Hepatocyte (in vitro differentiated cells): Measurements from ENCODE around the gene BOD1. TPM values are rescaled to one million over a fixed set of nuclear protein-coding genes. Genes with fewer than 3 reads are reported as not detected.

Experiments used
- DNase-seq: peaks from one replicate; pipeline ENCODE4 v3.0.0-alpha.2; 2016; ENCODE audit warnings: low spot score
- H2AFZ ChIP-seq: fragments of 200-600 bp; sonication (generic); 2 replicates; pipeline ENCODE4 v1.6.0; 2016; ENCODE audit warnings: antibody characterized with exemption, mild to moderate bottlenecking
- H3K27ac ChIP-seq: fragments of 200-600 bp; sonication (generic); 2 replicates; pipeline ENCODE4 v1.5.1; 2016; ENCODE audit warnings: mild to moderate bottlenecking
- H3K27me3 ChIP-seq: fragments of 200-600 bp; sonication (generic); 2 replicates; pipeline ENCODE4 v1.6.1; 2016
- H3K36me3 ChIP-seq: fragments of 200-600 bp; sonication (generic); replicated peaks from 2 replicates; pipeline ENCODE4 v1.5.1; 2016; ENCODE audit warnings: low read depth; ENCODE audit not compliant: insufficient read depth
- H3K4me1 ChIP-seq: fragments of 200-600 bp; sonication (generic); 2 replicates; pipeline ENCODE4 v1.5.1; 2016; ENCODE audit warnings: mild to moderate bottlenecking, moderate library complexity; ENCODE audit not compliant: insufficient read depth
- H3K4me2 ChIP-seq: fragments of 200-600 bp; sonication (generic); 2 replicates; pipeline ENCODE4 v1.6.0; 2016
- H3K4me3 ChIP-seq: fragments of 200-600 bp; sonication (generic); 2 replicates; pipeline ENCODE4 v1.5.1; 2016; ENCODE audit warnings: mild to moderate bottlenecking
- H3K79me2 ChIP-seq: fragments of 200-600 bp; sonication (generic); 2 replicates; pipeline ENCODE4 v1.6.0; 2017; ENCODE audit warnings: mild to moderate bottlenecking
- H3K9me2 ChIP-seq: fragments of 200-600 bp; sonication (generic); replicated peaks from 2 replicates; pipeline ENCODE4 v1.6.0; 2017; ENCODE audit warnings: mild to moderate bottlenecking; ENCODE audit not compliant: insufficient read depth
- H3K9me3 ChIP-seq: fragments of 200-600 bp; sonication (generic); 2 replicates; pipeline ENCODE4 v1.5.1; 2016; ENCODE audit warnings: low read depth, mild to moderate bottlenecking
- H4K20me1 ChIP-seq: fragments of 200-600 bp; sonication (generic); 2 replicates; pipeline ENCODE4 v1.6.0; 2016; ENCODE audit warnings: mild to moderate bottlenecking; ENCODE audit not compliant: insufficient read depth, poor library complexity, severe bottlenecking
- EZH2 ChIP-seq: fragments of 200-600 bp; sonication (generic); IDR thresholded peaks from 2 replicates; pipeline ENCODE4 v1.6.1; 2016; ENCODE audit warnings: antibody characterized with exemption, mild to moderate bottlenecking, borderline replicate concordance
- EZH2phosphoT487 ChIP-seq: fragments of 200-600 bp; sonication (generic); IDR thresholded peaks from one replicate; pipeline ENCODE4 v1.6.1; 2018; ENCODE audit warnings: antibody characterized with exemption, mild to moderate bottlenecking, low read depth, moderate library complexity; ENCODE audit not compliant: unreplicated experiment, severe bottlenecking
- WGBS: methylation state at CpG from one replicate; pipeline ENCODE4 v1.1.6; 2016; ENCODE audit warnings: low lambda C conversion rate; ENCODE audit errors: missing lambda C conversion rate; 5-methylcytosine and 5-hydroxymethylcytosine counted together
- polyA plus RNA-seq: library from polyadenylated mRNA; unstranded; fragments of >200 nt; fragmentation: Nextera tagmentation; extraction: Ambion mirVana; gene quantifications from 2 replicates; pipeline ENCODE4 v1.2.1, GENCODE V29; 2016
- total RNA-seq: library from RNA; depleted of rRNA; stranded (reverse); fragments of >200 nt; gene quantifications from 2 replicates; pipeline ENCODE4 v1.2.3, GENCODE V29; 2014
- TF ChIP-seq, protein P1 (sequence below): fragments of 200-600 bp; sonication (generic); IDR thresholded peaks from 2 replicates; pipeline ENCODE4 v1.5.1; 2016; ENCODE audit warnings: antibody characterized with exemption, mild to moderate bottlenecking; ENCODE audit not compliant: poor library complexity

Gene BOD1
- total and polyA plus RNA-seq, 2 experiments from 2014 or later = 68.9 to 76.3 TPM

DNA sequence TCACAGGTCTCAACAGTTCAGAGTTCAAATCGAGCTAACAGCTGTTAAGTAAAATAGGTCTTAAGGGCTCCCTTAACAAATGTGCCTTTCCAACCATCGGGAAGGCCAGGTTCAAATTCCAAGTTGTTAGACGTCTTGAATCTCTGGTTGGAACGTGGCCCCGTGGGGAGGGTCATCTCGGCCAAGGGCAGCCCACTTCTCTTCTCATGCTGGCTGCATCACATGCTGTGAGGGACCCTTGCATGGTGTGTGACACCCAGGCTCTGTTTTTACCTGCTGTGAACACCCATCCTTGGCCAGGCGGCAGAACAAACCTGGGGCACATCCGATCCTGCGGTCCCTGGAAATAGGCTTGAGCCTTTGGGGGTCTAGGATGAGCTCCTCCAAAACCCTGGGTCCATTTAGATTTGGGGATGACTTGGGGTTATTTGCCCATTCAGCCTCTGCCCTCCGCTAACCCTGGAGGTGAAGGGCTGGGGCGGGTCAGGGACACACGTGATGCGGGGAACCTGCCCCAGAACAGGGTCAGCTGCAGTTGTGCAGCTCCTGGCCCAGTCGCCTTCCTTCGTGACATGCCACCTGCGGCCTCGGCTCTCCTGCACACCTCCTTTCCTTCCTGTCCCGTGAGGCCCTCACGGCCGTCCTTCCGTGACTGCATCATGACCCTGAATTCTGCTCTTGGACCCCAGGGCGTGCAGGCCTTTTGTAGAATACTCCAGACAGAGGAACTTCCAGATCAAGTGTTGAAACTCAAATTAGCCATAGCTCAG, 45.9 kb downstream of the BOD1 start:
- H3K79me2 ChIP-seq = no peaks in the 10 kb centered on the region
- H3K9me2 ChIP-seq = no peaks in the 10 kb centered on the region
- TF ChIP-seq EZH2phosphoT487 = no peak
- no peak for TF ChIP-seq EZH2
- TF ChIP-seq, protein P1, sequence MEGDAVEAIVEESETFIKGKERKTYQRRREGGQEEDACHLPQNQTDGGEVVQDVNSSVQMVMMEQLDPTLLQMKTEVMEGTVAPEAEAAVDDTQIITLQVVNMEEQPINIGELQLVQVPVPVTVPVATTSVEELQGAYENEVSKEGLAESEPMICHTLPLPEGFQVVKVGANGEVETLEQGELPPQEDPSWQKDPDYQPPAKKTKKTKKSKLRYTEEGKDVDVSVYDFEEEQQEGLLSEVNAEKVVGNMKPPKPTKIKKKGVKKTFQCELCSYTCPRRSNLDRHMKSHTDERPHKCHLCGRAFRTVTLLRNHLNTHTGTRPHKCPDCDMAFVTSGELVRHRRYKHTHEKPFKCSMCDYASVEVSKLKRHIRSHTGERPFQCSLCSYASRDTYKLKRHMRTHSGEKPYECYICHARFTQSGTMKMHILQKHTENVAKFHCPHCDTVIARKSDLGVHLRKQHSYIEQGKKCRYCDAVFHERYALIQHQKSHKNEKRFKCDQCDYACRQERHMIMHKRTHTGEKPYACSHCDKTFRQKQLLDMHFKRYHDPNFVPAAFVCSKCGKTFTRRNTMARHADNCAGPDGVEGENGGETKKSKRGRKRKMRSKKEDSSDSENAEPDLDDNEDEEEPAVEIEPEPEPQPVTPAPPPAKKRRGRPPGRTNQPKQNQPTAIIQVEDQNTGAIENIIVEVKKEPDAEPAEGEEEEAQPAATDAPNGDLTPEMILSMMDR = no peak
- no peaks in the 10 kb centered on the region for H4K20me1 ChIP-seq
- H3K27me3 ChIP-seq = no peaks in the 10 kb centered on the region
- no peak overlapping the region for H3K4me3 ChIP-seq
- no peak overlapping the region for H3K27ac ChIP-seq
- DNase-seq = no peak
- WGBS = 92% methylated on average over 22 of the region's 22 CpGs
- no peak overlapping the region for H2AFZ ChIP-seq
- no peaks in the 10 kb centered on the region for H3K36me3 ChIP-seq
- no peak overlapping the region for H3K4me2 ChIP-seq
- no peaks in the 10 kb centered on the region for H3K9me3 ChIP-seq
- H3K4me1 ChIP-seq = no peaks in the 10 kb centered on the region

DNA sequence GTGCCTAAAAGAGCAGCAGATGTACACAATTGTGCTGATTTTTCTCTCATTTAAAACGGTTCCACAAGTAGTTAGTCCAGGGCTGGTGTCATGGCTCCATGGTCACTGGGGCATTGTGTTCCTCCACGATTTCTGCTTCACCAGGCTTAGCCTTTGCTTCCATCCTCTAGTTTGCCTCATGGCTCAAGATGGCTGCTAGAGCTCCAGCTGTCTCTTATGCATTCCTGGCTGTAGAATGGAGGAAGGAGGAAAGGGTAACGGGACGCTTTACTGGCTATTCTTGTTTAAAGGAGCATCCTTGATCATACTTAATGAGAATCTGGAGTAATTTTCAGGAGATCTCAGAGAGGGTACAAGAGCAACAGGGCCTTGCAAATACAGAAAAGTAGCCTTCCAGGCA, 47.7 kb downstream of the BOD1 start:
- Histone ChIP-seq H3K27ac (no peak overlapping the region), H3K9me3 (no peaks in the 10 kb centered on the region), H3K79me2 (no peaks in the 10 kb centered on the region), H2AFZ (no peak overlapping the region), H3K27me3 (no peaks in the 10 kb centered on the region), H3K36me3 (no peaks in the 10 kb centered on the region), H4K20me1 (no peaks in the 10 kb centered on the region), H3K4me2 (no peak overlapping the region), H3K4me3 (no peak overlapping the region), H3K9me2 (no peaks in the 10 kb centered on the region), H3K4me1 (no peaks in the 10 kb centered on the region)
- no peak for DNase-seq
- TF ChIP-seq, protein P1 = no peak
- TF ChIP-seq EZH2phosphoT487 (no peak), EZH2 (no peak)
- WGBS = 84% methylated on average over 4 of the region's 4 CpGs

DNA sequence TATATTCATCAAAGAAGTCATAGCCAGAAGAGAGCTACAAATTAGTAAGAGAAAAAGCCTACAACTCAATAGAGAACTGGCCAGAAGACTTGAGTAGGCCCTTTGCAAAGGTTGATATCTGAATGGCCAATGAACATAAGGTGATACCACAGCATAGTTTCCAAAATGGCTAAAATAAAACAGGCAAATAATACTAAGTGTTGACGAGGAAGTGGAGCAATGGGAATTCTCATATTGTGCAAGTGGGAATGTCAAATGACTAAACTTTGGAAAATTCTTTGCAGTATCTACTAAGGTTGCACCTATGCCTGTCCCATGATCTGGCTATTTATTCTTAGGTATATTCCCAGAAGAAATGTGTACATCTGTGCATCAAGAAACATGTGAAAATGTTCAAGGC, 48.3 kb downstream of the BOD1 start:
- Histone ChIP-seq H4K20me1 (no peaks in the 10 kb centered on the region), H3K36me3 (no peaks in the 10 kb centered on the region), H3K27me3 (no peaks in the 10 kb centered on the region), H3K4me1 (no peaks in the 10 kb centered on the region), H2AFZ (no peak overlapping the region), H3K9me3 (no peaks in the 10 kb centered on the region), H3K4me2 (no peak overlapping the region), H3K9me2 (no peaks in the 10 kb centered on the region), H3K4me3 (no peak overlapping the region), H3K27ac (no peak overlapping the region), H3K79me2 (no peaks in the 10 kb centered on the region)
- no peak for TF ChIP-seq EZH2phosphoT487
- DNase-seq = no peak
- WGBS = 96% methylated on average over 1 of the region's 1 CpG

GRCh38 chr5:173567548-173567947, 48.9 kb downstream of the BOD1 start:
- H3K27ac ChIP-seq = no peak overlapping the region
- H3K4me3 ChIP-seq = no peak overlapping the region
- H4K20me1 ChIP-seq = no peaks in the 10 kb centered on the region
- no peaks in the 10 kb centered on the region for H3K36me3 ChIP-seq
- no peaks in the 10 kb centered on the region for H3K79me2 ChIP-seq
- TF ChIP-seq EZH2 (no peak), EZH2phosphoT487 (no peak)
- TF ChIP-seq, protein P1 = no peak
- H2AFZ ChIP-seq = no peak overlapping the region
- 59% methylated on average over 7 of the region's 7 CpGs for WGBS
- H3K9me2 ChIP-seq = no peaks in the 10 kb centered on the region
- no peak for DNase-seq
- H3K27me3 ChIP-seq = no peaks in the 10 kb centered on the region
- no peaks in the 10 kb centered on the region for H3K9me3 ChIP-seq
- H3K4me2 ChIP-seq = no peak overlapping the region
- H3K4me1 ChIP-seq = no peaks in the 10 kb centered on the region
